Adipocyte (in vitro differentiated cells): ENCODE measurements around the gene PPP2R2D.
A peak's percentile ranks its signal among the peaks of the same experiment; 100 is the strongest.
"Not testable (repeated sequence)": the region's sequence is repeated elsewhere in the genome, so short reads cannot be mapped to it uniquely, and the experiment has no call there.

ENCODE experiments used
- DNase-seq: peaks from one replicate; pipeline ENCODE4 v3.0.0-alpha.2; 2015; ENCODE audit warnings: low read depth
- H3K27me3 ChIP-seq: replicated peaks from 2 replicates; pipeline ENCODE4 v1.7.0; 2013; ENCODE audit warnings: mild to moderate bottlenecking, low read length, moderate library complexity; ENCODE audit not compliant: control insufficient read depth, insufficient read depth
- H3K36me3 ChIP-seq: 2 replicates; pipeline ENCODE4 v1.7.0; 2013; ENCODE audit warnings: low read length, mild to moderate bottlenecking, moderate library complexity; ENCODE audit not compliant: control insufficient read depth, insufficient read depth, severe bottlenecking
- H3K4me1 ChIP-seq: 2 replicates; pipeline ENCODE4 v1.7.0; 2013; ENCODE audit warnings: mild to moderate bottlenecking, low read length, moderate library complexity; ENCODE audit not compliant: control insufficient read depth, insufficient read depth
- H3K4me3 ChIP-seq: 2 replicates; pipeline ENCODE4 v1.7.0; 2013; ENCODE audit warnings: mild to moderate bottlenecking, low read length, moderate library complexity
- H3K9ac ChIP-seq: 2 replicates; pipeline ENCODE4 v1.7.0; 2013; ENCODE audit warnings: mild to moderate bottlenecking, low read length, moderate library complexity
- H3K9me3 ChIP-seq: 2 replicates; pipeline ENCODE4 v1.7.0; 2013; ENCODE audit warnings: mild to moderate bottlenecking, low read length, moderate library complexity; ENCODE audit not compliant: control insufficient read depth

The PPP2R2D gene

DNA sequence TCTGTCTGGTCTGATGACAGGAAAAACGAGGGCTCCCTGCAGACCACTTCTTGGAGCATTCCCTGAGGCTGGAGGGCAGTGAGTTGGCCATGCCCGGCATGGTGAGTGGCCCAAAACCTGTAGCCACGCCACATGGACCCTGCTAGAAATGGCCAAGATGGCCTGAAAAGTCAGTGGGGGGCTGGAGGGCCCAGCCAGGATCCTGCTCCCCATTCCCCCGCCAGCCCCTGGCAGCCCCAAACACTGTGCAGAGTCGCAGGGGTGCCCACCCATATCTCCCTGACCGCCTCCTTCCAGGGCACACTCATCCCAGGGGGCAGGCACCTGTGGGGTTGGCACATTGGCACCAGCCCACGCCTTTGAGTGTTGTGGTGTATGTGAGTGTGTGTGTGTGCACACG lies 18.7 kb upstream of the PPP2R2D start:
- peaks cover 29% of the 10 kb centered on the region for H3K27me3 ChIP-seq

DNA sequence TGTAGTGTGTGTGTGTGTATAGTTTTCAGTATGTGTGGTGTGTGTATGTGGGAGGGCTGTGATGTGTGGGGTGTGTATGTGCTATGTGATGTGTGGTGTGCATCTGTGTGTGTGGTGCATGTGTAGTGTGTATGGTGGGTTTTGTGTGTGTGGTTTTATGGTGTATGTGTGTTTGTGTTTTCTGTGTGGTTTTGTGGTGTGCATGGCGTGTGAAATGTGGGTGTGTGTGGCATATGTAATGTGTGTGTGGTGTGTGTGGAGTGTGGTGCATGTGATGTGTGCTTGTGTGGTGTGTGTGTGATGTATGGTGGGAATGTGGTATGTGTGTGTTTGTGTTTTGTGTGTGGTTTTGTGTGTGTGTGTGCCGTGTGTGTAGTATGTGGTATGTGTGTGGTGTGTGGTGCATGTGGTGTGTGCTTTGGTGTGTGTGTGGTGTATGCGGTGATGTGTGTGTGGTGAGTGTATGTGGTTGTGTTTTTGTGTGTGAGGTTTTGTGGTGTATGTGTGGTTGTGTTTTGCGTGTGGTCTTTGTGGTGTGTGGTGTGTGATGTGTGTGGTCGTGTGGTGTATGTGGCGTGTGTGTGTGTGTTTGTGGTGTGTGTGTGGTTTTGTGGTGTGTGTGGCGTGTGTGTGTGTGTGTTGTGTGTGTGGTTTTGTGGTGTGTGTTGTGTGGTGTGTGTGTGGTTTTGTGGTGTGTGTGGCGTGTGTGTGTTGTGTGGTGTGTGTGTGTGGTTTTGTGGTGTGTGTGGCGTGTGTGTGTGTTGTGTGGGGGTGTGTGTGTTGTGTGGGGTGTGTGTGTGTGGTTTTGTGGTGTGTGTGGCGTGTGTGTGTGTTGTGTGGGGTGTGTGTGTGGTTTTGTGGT lies 18.0 kb upstream of the PPP2R2D start:
- peaks cover 26% of the 10 kb centered on the region for H3K27me3 ChIP-seq
- no peaks in the 10 kb centered on the region for H3K36me3 ChIP-seq
- H3K9me3 ChIP-seq, result peaks cover 14% of the 10 kb centered on the region
- no peaks in the 10 kb centered on the region for H3K4me1 ChIP-seq
- no peak overlapping the region for H3K9ac ChIP-seq
- no peak for DNase-seq
- H3K4me3 ChIP-seq, result no peak overlapping the region

More for the DNA sequence above, 18.7 kb upstream of the PPP2R2D start:
- no peaks in the 10 kb centered on the region for H3K4me1 ChIP-seq
- no peak overlapping the region for H3K4me3 ChIP-seq
- DNase-seq, result no peak
- H3K9ac ChIP-seq, result no peak overlapping the region
- peaks cover 14% of the 10 kb centered on the region for H3K9me3 ChIP-seq
- H3K36me3 ChIP-seq, result no peaks in the 10 kb centered on the region

DNA sequence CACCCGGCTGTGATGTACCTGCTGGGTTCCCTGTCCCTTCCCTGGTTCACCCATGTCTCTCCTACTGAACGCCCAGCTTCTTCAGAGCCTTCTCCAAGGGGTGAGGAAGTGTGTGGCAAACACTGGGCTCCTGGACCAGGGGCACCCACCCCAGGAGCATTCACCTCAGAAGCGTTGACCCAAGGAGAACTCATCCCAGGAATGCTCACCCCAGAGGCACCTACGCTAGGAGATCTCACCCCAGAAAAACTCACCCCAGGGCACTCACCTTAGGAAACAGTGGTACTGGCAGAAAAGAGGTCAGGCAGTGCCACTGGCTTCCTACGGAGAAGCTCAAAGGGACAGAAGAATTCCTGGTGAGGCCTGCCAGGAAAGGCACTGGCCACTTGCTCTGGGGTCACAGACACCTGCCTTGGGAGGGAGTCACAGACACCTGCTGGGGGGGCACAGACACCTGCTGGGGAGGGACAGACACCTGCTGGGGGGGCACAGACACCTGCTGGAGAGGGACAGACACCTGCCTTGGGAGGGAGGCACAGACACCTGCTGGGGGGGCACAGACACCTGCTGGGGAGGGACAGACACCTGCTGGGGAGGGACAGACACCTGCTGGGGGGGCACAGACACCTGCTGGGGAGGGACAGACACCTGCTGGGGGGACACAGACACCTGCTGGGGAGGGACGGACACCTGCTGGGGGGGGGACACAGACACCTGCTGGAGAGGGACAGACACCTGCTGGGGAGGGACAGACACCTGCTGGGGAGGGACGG lies 17.0 kb upstream of the PPP2R2D start:
- Histone ChIP-seq H3K27me3 (peaks cover 29% of the 10 kb centered on the region), H3K9me3 (peaks cover 14% of the 10 kb centered on the region)
- not testable (repeated sequence) for H3K36me3 ChIP-seq, H3K4me3 ChIP-seq, DNase-seq, H3K9ac ChIP-seq, H3K4me1 ChIP-seq

DNA sequence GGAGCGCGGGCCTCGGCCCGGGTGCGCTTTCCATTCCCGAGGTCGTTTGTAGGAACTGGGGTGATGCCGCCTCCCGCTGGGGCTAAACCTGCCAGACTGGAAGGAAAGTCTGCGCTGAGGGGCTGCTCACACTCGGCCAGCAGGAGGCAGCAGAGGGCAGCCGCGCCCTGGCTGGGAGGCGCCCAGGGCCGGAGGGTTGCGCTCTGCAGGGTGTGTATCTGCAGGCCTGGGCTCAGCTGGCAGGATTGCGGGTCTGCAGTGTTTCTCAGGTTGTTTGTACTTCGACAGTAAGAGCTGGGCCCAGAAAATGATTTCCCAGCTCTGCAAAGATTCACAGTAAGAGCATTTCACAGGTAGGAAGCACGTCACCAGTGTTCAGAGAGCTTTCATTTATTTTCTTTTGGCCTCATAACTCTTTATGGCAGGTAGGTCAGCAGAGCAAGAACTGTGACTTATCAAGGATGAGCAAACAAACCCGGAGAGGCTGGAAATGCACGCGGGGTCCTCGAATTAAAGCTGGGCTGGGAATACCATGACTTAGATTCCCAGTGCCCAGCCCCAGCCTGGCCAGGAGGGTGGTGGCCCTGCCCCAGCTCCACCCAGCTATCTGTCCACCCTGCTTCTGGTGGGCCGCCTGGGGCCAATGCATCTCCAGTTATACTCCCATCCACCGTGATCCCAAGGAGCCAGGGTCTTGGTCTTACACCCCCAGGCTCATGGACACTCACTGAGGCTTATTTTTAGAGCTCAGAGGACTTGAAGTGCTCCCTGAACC lies 15.2 kb upstream of the PPP2R2D start:
- no peaks in the 10 kb centered on the region for H3K36me3 ChIP-seq
- DNase-seq, result peak; percentile 83
- no peak overlapping the region for H3K9ac ChIP-seq
- peaks cover 13% of the 10 kb centered on the region for H3K9me3 ChIP-seq
- H3K4me1 ChIP-seq, result no peaks in the 10 kb centered on the region
- H3K27me3 ChIP-seq, result peaks cover 36% of the 10 kb centered on the region
- H3K4me3 ChIP-seq, result no peak overlapping the region

DNA sequence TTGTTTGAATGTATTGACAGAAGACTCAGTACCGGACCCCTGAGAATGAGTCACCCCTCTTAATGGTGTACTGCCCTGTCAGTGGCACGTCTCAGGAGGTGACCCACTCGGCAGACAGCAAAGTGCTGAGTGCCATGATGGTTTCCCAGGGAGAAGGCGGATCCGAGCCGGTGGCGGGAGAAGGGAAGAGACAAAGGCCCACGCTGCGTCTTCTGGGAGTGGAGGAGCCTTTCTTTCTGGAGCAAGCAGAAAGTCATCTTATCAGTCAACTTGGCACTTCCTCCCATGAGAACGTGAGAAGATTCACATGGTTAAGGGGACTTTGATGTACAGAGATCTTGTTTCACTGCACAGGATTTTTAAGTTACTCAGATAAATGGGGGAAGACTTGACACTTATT lies 14.6 kb upstream of the PPP2R2D start:
- no peak for DNase-seq
- Histone ChIP-seq H3K4me1 (no peaks in the 10 kb centered on the region), H3K9ac (no peak overlapping the region), H3K27me3 (peaks cover 37% of the 10 kb centered on the region), H3K4me3 (no peak overlapping the region), H3K36me3 (no peaks in the 10 kb centered on the region), H3K9me3 (peaks cover 6% of the 10 kb centered on the region)

DNA sequence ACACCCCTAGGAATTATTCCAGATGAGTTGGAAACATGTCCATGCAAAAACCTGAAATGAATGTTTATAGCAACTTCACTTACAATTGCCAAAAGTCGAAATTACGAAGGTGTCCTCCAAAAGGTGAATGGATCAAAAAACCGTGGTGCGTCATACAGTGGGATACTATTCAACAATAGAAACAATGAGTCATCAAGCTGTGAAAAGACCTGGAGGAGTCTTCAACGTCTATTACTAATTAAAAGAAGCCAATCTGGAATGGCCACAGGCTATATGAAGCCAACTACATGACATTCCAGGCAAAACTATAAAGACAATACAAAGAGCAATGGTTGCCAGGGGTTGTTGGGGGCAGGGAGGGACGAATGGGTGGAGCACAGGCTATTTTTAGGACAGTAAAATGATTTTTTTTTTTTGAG lies 12.6 kb upstream of the PPP2R2D start:
- Histone ChIP-seq H3K9ac (no peak overlapping the region), H3K4me3 (no peak overlapping the region), H3K9me3 (no peaks in the 10 kb centered on the region), H3K27me3 (peaks cover 49% of the 10 kb centered on the region), H3K36me3 (no peaks in the 10 kb centered on the region), H3K4me1 (no peaks in the 10 kb centered on the region)
- no peak for DNase-seq

DNA sequence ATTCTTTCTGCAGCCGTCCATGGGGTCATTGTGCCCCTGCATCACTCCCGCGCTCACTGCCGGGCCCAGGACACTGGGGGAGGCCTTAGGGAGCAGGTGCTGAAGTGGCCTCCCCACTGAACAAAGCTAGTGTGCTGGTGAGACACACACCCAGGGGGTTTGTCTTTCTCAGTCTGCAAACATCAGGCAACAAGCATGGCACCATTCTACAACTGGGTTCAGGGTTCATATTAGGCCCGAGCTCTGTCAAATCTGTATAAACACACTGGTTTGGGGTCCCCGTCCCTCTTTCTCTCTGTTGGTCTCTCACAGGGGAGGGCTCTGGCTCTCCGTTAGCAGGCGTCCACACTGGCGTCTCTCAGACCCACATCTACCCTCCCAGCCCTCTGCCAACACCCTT lies 11.1 kb upstream of the PPP2R2D start:
- Histone ChIP-seq H3K4me3 (no peak overlapping the region), H3K36me3 (no peaks in the 10 kb centered on the region), H3K27me3 (peaks cover 60% of the 10 kb centered on the region), H3K9ac (no peak overlapping the region), H3K4me1 (no peaks in the 10 kb centered on the region), H3K9me3 (no peaks in the 10 kb centered on the region)
- no peak for DNase-seq

DNA sequence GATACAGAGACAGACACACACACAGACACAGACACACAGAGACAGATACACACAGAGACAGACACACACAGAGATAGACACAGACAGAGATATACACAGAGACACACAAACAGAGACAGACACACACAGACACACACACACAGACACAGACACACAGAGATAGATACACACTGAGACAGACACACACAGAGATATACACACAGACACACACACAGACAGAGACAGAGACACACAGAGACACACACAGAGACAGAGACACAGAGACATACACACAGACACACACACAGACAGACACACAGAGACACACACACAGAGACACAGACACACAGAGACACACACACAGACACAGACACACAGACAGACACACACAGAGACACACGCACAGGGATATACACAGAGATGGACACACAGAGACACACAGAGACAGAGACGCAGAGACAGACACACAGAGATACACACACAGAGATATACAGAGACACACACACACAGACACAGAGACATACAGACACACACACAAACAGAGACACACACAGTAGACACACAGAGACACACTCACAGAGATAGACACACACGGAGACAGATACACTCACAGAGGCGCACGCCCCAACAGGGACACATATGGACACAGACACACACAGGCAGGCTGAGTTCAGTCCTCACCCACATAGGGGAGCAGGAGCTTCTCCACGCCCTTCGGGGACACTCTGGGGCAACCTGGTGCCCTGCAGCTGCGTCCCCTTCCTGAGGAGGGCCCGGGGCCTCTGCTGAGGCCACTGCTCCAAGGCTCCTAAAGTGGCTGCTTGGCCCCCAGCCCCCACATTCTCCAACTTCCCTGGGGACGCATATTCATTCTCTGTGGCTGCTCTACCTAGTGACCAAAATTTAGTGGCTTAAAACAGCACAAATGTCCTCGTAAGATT lies 10.3 kb upstream of the PPP2R2D start:
- Histone ChIP-seq H3K9ac (no peak overlapping the region), H3K36me3 (no peaks in the 10 kb centered on the region), H3K4me3 (no peak overlapping the region), H3K9me3 (no peaks in the 10 kb centered on the region), H3K27me3 (peaks cover 67% of the 10 kb centered on the region), H3K4me1 (no peaks in the 10 kb centered on the region)
- DNase-seq, result no peak

DNA sequence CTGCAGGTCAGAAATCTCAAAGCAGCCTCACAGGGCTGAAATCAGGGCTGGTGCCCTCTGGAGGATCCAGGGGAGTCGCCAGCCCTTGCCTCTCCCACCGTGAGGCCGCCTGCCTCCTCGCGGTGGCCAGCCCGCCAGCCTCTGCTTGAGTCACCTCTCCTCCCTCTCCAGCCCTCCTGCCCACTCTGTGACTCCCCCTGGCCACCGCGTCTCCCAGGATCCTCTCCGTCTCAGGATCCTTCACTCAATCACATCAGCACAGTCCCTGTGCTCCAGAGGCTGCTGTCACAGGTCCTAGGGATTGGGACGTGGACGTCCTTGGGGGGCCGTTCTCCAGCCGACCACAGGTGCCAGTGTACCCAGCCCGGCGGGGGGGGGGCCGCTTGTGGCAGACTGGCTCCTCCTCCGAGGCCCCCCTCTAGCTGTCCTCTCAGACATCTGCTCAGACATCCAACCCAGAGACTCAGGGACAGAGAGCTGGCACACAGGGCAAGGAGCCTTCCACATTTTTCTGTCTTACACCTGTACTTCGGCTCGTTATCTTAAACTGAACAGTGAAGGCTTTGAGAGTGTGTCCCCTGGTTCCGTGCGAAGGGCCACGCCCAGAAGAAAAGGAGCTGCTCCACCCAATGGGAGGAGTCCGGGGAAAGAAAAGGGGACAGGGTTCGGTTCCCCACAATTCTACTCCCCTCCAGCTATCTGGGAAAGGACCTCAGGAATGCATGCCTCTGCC lies 9.4 kb upstream of the PPP2R2D start:
- H3K4me3 ChIP-seq, result no peak overlapping the region
- no peak for DNase-seq
- H3K36me3 ChIP-seq, result no peaks in the 10 kb centered on the region
- no peaks in the 10 kb centered on the region for H3K4me1 ChIP-seq
- H3K9me3 ChIP-seq, result no peaks in the 10 kb centered on the region
- H3K9ac ChIP-seq, result no peak overlapping the region
- H3K27me3 ChIP-seq, result peaks cover 66% of the 10 kb centered on the region
